ENCODE results near the gene SLC7A6. TPM values are rescaled to one million over a fixed set of nuclear protein-coding genes. Genes with fewer than 3 reads are reported as not detected.

Gene SLC7A6
- total RNA-seq, 4 donors from 2014 or later = 73.1 to 116 (median 85.7) TPM

DNA sequence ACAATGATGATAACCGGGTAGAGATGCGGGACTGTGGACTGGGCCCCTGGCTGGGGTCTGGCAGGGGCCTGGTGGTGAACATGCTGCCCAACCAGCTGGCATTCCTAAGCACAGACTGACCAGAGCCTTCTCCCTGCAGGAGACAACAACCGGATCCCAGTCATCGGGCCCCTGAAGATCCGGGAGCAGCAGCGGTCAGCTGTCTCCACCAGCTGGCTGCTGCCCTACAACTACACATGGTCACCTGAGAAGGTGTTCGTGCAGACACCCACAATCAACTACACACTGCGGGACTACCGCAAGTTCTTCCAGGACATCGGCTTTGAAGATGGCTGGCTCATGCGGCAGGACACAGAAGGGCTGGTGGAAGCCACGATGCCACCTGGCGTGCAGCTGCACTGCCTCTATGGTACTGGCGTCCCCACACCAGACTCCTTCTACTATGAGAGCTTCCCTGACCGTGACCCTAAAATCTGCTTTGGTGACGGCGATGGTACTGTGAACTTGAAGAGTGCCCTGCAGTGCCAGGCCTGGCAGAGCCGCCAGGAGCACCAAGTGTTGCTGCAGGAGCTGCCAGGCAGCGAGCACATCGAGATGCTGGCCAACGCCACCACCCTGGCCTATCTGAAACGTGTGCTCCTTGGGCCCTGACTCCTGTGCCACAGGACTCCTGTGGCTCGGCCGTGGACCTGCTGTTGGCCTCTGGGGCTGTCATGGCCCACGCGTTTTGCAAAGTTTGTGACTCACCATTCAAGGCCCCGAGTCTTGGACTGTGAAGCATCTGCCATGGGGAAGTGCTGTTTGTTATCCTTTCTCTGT is 5.1 kb upstream of the SLC7A6 start:
- Histone ChIP-seq H3K4me3 (replicated peaks in 1 of 3) (no peak overlapping the region), H3K27me3 (no peaks in the 10 kb centered on the region), H3K9me3 (no peaks in the 10 kb centered on the region), H3K36me3 (peaks cover 16 to 24% of the 10 kb centered on the region in 2 donors), H3K4me1 (peaks cover 29 to 47% of the 10 kb centered on the region in 2 donors), H3K27ac (peak overlapping the region; percentile 83 to 95 (median 94))
- intact Hi-C loops (cut with DNase I) = no loop called here
- WGBS, 2 donors = 86 to 91% methylated on average over 15 to 19 of the region's 27 CpGs
- no peak for TF ChIP-seq POLR2A (IDR thresholded peaks at IDR 0.05)
- no peak for TF ChIP-seq CTCF (IDR thresholded peaks at IDR 0.05)
- no peak for DNase-seq

GRCh38 chr16:68263559-68264127 is 683 bp upstream of the SLC7A6 start:
- Histone ChIP-seq H3K4me3 (replicated peaks in 1 of 3) (peak overlapping the region in 1 of 3 donors; percentile 69), H3K4me1 (peaks cover 34 to 57% of the 10 kb centered on the region in 2 donors), H3K36me3 (peaks cover 9 to 11% of the 10 kb centered on the region in 2 donors), H3K27ac (peak overlapping the region; percentile 99 to 100 (median 99)), H3K9me3 (no peaks in the 10 kb centered on the region), H3K27me3 (no peaks in the 10 kb centered on the region)
- intact Hi-C loops (cut with DNase I) = loop anchor here (2.0 kb wide), 1 partner anchor 65 kb away; no protein-coding TSS in a partner anchor
- DNase-seq = no peak
- 38 to 55% methylated on average over 8 to 11 of the region's 11 CpGs for WGBS, 2 donors
- TF ChIP-seq POLR2A (IDR thresholded peaks at IDR 0.05) (no peak), CTCF (IDR thresholded peaks at IDR 0.05) (peak in 1 of 6 experiments; percentile 54)

DNA sequence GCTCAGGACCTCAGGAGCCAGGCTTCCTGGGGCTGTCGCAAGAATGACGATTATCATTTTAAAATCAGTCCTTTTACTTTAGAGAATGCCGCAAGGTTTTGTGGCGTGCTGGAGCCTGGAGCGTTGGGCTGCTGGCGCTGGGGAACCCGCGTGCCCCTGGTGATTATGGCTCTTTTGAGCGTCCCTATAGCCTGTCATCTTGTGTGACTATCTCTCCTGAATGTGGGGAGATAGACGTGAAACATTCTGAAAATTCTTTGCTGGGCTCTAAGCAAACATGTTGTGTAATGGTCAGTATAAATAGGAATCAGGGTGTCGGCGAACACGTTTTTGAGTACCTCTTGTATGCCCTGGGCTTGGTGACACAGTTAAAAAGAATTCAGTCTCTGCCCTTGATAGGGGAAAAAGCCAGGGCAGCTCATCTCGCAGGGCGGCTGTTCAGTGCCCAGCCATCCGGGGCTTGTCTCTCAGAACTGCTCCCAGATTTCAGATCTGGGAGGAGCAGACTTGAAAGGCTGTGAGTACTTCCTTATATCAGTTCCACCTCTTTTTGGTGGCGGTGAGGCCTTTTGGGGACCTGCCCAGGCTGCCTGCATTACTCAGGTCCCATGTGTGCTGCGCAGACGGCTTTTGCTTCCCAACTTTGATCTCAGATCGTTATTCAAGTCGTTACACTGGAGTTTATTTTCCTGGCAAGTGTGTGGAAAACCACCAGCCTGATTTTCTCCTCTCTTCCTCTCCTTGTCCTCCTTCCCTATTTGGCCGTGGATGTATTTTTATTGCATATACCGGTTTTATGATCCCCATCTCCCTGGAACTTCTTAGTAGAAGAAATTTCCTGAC is 973 bp downstream of the SLC7A6 start:
- H3K27me3 ChIP-seq = no peaks in the 10 kb centered on the region
- peak overlapping the region; percentile 99 to 100 (median 99) for H3K27ac ChIP-seq
- no peaks in the 10 kb centered on the region for H3K9me3 ChIP-seq
- intact Hi-C loops (cut with DNase I) = no loop called here
- peak overlapping the region; percentile 60 to 74 (median 69) for H3K4me3 ChIP-seq (replicated peaks in 1 of 3)
- TF ChIP-seq POLR2A (IDR thresholded peaks at IDR 0.05) (peak; percentile 80 to 83), CTCF (IDR thresholded peaks at IDR 0.05) (no peak)
- WGBS, 2 donors = 3 to 7% methylated on average over 23 of the region's 23 CpGs
- DNase-seq = peak; percentile 93 to 94
- H3K4me1 ChIP-seq = peaks cover 28 to 58% of the 10 kb centered on the region in 2 donors
- H3K36me3 ChIP-seq = peaks cover 0 to 3% of the 10 kb centered on the region in 2 donors

GRCh38 chr16:68267612-68268405 is 3.5 kb downstream of the SLC7A6 start:
- H3K4me3 ChIP-seq (replicated peaks in 1 of 3) = no peak overlapping the region
- peak overlapping the region; percentile 40 to 99 (median 47) for H3K27ac ChIP-seq
- H3K27me3 ChIP-seq = no peaks in the 10 kb centered on the region
- H3K4me1 ChIP-seq = peaks cover 53 to 79% of the 10 kb centered on the region in 2 donors
- no peaks in the 10 kb centered on the region for H3K36me3 ChIP-seq
- peak; percentile 69 to 70 for DNase-seq
- intact Hi-C loops (cut with DNase I) = no loop called here
- no peaks in the 10 kb centered on the region for H3K9me3 ChIP-seq
- 41 to 54% methylated on average over 6 of the region's 6 CpGs for WGBS, 2 donors
- TF ChIP-seq CTCF (IDR thresholded peaks at IDR 0.05) = no peak

All from thyroid gland (tissue), 4 donors.